Purkinje cell (primary cell): ENCODE data around the gene F8A1. TPM values are rescaled to one million over a fixed set of nuclear protein-coding genes. Genes with fewer than 3 reads are reported as not detected.

Experiments used
- polyA plus RNA-seq: library from polyadenylated mRNA; unstranded; fragments of >200 nt; fragmentation: Nextera tagmentation; gene quantifications from 2 replicates; pipeline ENCODE4 v1.2.1, GENCODE V29; 2014

F8A1 gene
- 8.1 TPM in 1 of 2 replicates, not detected in the other for polyA plus RNA-seq

GRCh38 chrX:154886069-154886788, at the start of gene F8A1:
TSS of gene F8A1 (plus strand) at chrX:154886355. CDS start at chrX:154886375, 20 bp downstream.

Other genes with a start within 250 kb of the F8A1 start
- gene CTAG2, start 232.8 kb upstream of the F8A1 start, polyA plus RNA-seq, result not detected in 2 replicates
- 0.60 and 2.0 TPM in 2 replicates for gene GAB3, start 135.3 kb upstream of the F8A1 start, polyA plus RNA-seq
- gene DKC1, start 123.5 kb upstream of the F8A1 start, polyA plus RNA-seq, result 13.2 and 14.1 TPM in 2 replicates
- gene MPP1, start 80.9 kb upstream of the F8A1 start, polyA plus RNA-seq, result 37.5 and 52.6 TPM in 2 replicates
- not detected in 2 replicates for gene SMIM9, start 51.7 kb upstream of the F8A1 start, polyA plus RNA-seq
- gene F8, start 136.4 kb downstream of the F8A1 start, polyA plus RNA-seq, result 5.9 TPM in 2 replicates
- gene FUNDC2, start 140.5 kb downstream of the F8A1 start, polyA plus RNA-seq, result 123 and 201 TPM in 2 replicates
- gene CMC4, start 184.8 kb downstream of the F8A1 start, polyA plus RNA-seq, result 2.2 and 2.5 TPM in 2 replicates
- gene MTCP1, start 184.8 kb downstream of the F8A1 start, polyA plus RNA-seq, result 14.8 and 44.3 TPM in 2 replicates
- gene BRCC3, start 185.2 kb downstream of the F8A1 start, polyA plus RNA-seq, result 53.7 and 65.1 TPM in 2 replicates